Stimulated activated naive CD8-positive, alpha-beta T cell treated with anti-CD3 and anti-CD28 coated beads, Interleukin-15, Interleukin-2, amounts not matched to agents 100 U/mL and 50 U/mL, for 24 hours (primary cell): Measurements from ENCODE around the gene ARHGAP44.
A peak's percentile ranks its signal among the peaks of the same experiment; 100 is the strongest.

Experiments
- ATAC-seq: fragments of 150-1000 bp; cut with Tn5 transposase; one replicate; pipeline ENCODE4 v1.10.0; 2021
- DNase-seq: peaks from one replicate; pipeline ENCODE4 v3.0.0; 2021

Gene ARHGAP44

GRCh38 chr17:13024526-13025257 lies 235.4 kb downstream of the ARHGAP44 start:
- ATAC-seq (peak; percentile 86), DNase-seq (peak; percentile 73)

GRCh38 chr17:13025258-13025627 lies 235.9 kb downstream of the ARHGAP44 start:
- DNase-seq = no peak
- ATAC-seq = no peak

- no peak for DNase-seq
- no peak for ATAC-seq
These were observed 236.4 kb downstream of the ARHGAP44 start for GRCh38 chr17:13025687-13026086.

GRCh38 chr17:13027246-13027645 lies 237.9 kb downstream of the ARHGAP44 start:
- DNase-seq = no peak
- ATAC-seq = no peak

GRCh38 chr17:13029340-13029739 lies 240.0 kb downstream of the ARHGAP44 start:
- no peak for DNase-seq
- no peak for ATAC-seq

- no peak for DNase-seq
- ATAC-seq = no peak
These were observed 240.8 kb downstream of the ARHGAP44 start for GRCh38 chr17:13030056-13030455.

GRCh38 chr17:13030459-13031300 lies 241.4 kb downstream of the ARHGAP44 start:
- DNase-seq (peak; percentile 47), ATAC-seq (no peak)

GRCh38 chr17:13031718-13032350 lies 242.5 kb downstream of the ARHGAP44 start:
- no peak for ATAC-seq
- DNase-seq = peak; percentile 50

- DNase-seq (no peak), ATAC-seq (no peak)
These were observed 246.1 kb downstream of the ARHGAP44 start for GRCh38 chr17:13035420-13035819.

- ATAC-seq (no peak), DNase-seq (no peak)
These were observed 247.5 kb downstream of the ARHGAP44 start for GRCh38 chr17:13036751-13037150.

- ATAC-seq (no peak), DNase-seq (no peak)
These were observed 249.8 kb downstream of the ARHGAP44 start for GRCh38 chr17:13038931-13039665.
